H1 (cell line): ENCODE results near the gene MAGI2. TPM values are rescaled to one million over a fixed set of nuclear protein-coding genes. Genes with fewer than 3 reads are reported as not detected.

ENCODE experiments used
- CTCF ChIA-PET: fragments of 300-600 bp; sonication (Branson Sonifier 250); formaldehyde crosslinking; loops from one replicate; lab custom pipeline; 2021; ENCODE audit not compliant: partially characterized antibody; lab: Charles Lee
- POLR2A ChIA-PET: fragments of 300-600 bp; sonication (Branson Sonifier 250); formaldehyde crosslinking; loops from one replicate; lab custom pipeline; 2021; ENCODE audit warnings: inconsistent platforms; ENCODE audit not compliant: partially characterized antibody; lab: Charles Lee
- DNase-seq, 2 experiments: peaks; one replicate each; pipeline versions ENCODE4 v3.0.0 to v3.0.0-alpha.2; 2010 to 2022; ENCODE audit warnings: low spot score in 2 of 2, low read depth in 1 of 2, mixed read lengths in 1 of 2
- FAIRE-seq: peaks from 2 replicates; lab custom pipeline; 2011; peaks lifted over from hg19 to GRCh38; lab: Jason Lieb, UNC
- H2AFZ ChIP-seq: 2 replicates; pipeline ENCODE4 v1.8.1; 2012; ENCODE audit warnings: low read length, inconsistent platforms
- H2AK5ac ChIP-seq: 2 replicates; pipeline ENCODE4 v1.6.1; 2013; ENCODE audit warnings: low read depth, low read length
- H2BK120ac ChIP-seq: replicated peaks from 2 replicates; pipeline ENCODE3; 2013; ENCODE audit warnings: low read depth, low read length, inconsistent platforms
- H2BK12ac ChIP-seq: 2 replicates; pipeline ENCODE4 v1.6.1; 2013; ENCODE audit warnings: low read depth, low read length
- H2BK15ac ChIP-seq: 2 replicates; pipeline ENCODE4 v1.6.1; 2013; ENCODE audit warnings: low read length
- H2BK20ac ChIP-seq: 2 replicates; pipeline ENCODE4 v1.6.1; 2013; ENCODE audit warnings: low read length
- H2BK5ac ChIP-seq: 2 replicates; pipeline ENCODE4 v1.6.1; 2013; ENCODE audit warnings: low read depth, low read length
- H3K14ac ChIP-seq: 2 replicates; pipeline ENCODE4 v1.6.1; 2013; ENCODE audit warnings: inconsistent platforms; ENCODE audit not compliant: insufficient read length
- H3K18ac ChIP-seq: 2 replicates; pipeline ENCODE4 v1.6.1; 2013; ENCODE audit warnings: low read length; ENCODE audit errors: extremely low read depth
- H3K23ac ChIP-seq: 2 replicates; pipeline ENCODE4 v1.6.1; 2013; ENCODE audit warnings: inconsistent platforms; ENCODE audit not compliant: insufficient read length
- H3K23me2 ChIP-seq: 2 replicates; pipeline ENCODE4 v1.6.1; 2013; ENCODE audit warnings: low read depth, low read length
- H3K27ac ChIP-seq: 2 replicates; pipeline ENCODE4 v1.6.1; 2011; ENCODE audit warnings: low read depth, low read length, inconsistent platforms
- H3K27me3 ChIP-seq, 4 experiments: replicated peaks in 1 of 4; 1 replicate in 1 of 4; 2 replicates in 3 of 4; pipeline versions ENCODE4 v1.6.1 to v1.8.1; 2011 to 2013; ENCODE audit warnings: low read length in 3 of 4, mild to moderate bottlenecking in 3 of 4, inconsistent platforms in 2 of 4, mixed read lengths in 2 of 4, moderate library complexity in 1 of 4; ENCODE audit not compliant: control insufficient read depth in 3 of 4, insufficient read depth in 3 of 4; ENCODE audit errors: extremely low read depth in 1 of 4
- H3K36me3 ChIP-seq, 4 experiments: 2 replicates each; pipeline versions ENCODE4 v1.6.1 to v1.8.1; 2011 to 2013; ENCODE audit warnings: mild to moderate bottlenecking in 4 of 4, low read length in 3 of 4, moderate library complexity in 2 of 4, control low read depth in 1 of 4, inconsistent platforms in 1 of 4; ENCODE audit not compliant: insufficient read depth in 4 of 4, control insufficient read depth in 2 of 4
- H3K4ac ChIP-seq: replicated peaks from 2 replicates; pipeline ENCODE3; 2013; ENCODE audit warnings: low read length, low read depth, mixed read lengths, inconsistent platforms; ENCODE audit not compliant: insufficient read length
- H3K4me1 ChIP-seq, 4 experiments: replicated peaks in 1 of 4; 1 replicate in 1 of 4; 2 replicates in 3 of 4; pipeline versions ENCODE4 v1.6.1 to v1.8.1; 2011 to 2013; ENCODE audit warnings: low read length in 3 of 4, inconsistent platforms in 2 of 4, mixed read lengths in 1 of 4; ENCODE audit not compliant: insufficient read depth in 4 of 4, control insufficient read depth in 3 of 4
- H3K4me2 ChIP-seq, 2 experiments: 2 replicates each; pipeline versions ENCODE4 v1.6.1 to v1.8.1; 2011 to 2013; ENCODE audit warnings: low read depth in 2 of 2, low read length in 2 of 2, control low read depth in 1 of 2, inconsistent platforms in 1 of 2, mild to moderate bottlenecking in 1 of 2; ENCODE audit not compliant: insufficient read depth in 1 of 2
- H3K4me3 ChIP-seq, 4 experiments: fragments of 200-600, 300-600 bp in 1 of 4; sonication (generic), shearing (Covaris generic), sonication (Bioruptor Twin) in 1 of 4; 2 replicates each; pipeline versions ENCODE4 v1.5.1 to v1.8.1; 2011 to 2016; ENCODE audit warnings: low read length in 4 of 4, low read depth in 3 of 4, control low read depth in 2 of 4, inconsistent platforms in 2 of 4, mild to moderate bottlenecking in 2 of 4, mixed read lengths in 1 of 4, moderate library complexity in 1 of 4; ENCODE audit not compliant: insufficient read depth in 2 of 4; ENCODE audit errors: extremely low read depth in 1 of 4
- H3K56ac ChIP-seq: replicated peaks from 2 replicates; pipeline ENCODE3; 2013; ENCODE audit warnings: low read depth, mild to moderate bottlenecking, mixed read lengths, low read length, inconsistent platforms; ENCODE audit not compliant: insufficient read length
- H3K79me1 ChIP-seq: 2 replicates; pipeline ENCODE4 v1.6.1; 2013; ENCODE audit warnings: low read depth, low read length, control low read depth
- H3K79me2 ChIP-seq, 2 experiments: 2 replicates each; pipeline versions ENCODE4 v1.6.1 to v1.8.1; 2012 to 2013; ENCODE audit warnings: low read length in 2 of 2, mild to moderate bottlenecking in 2 of 2, inconsistent platforms in 1 of 2; ENCODE audit not compliant: insufficient read depth in 2 of 2, control insufficient read depth in 1 of 2
- H3K9ac ChIP-seq, 4 experiments: replicated peaks in 1 of 4; 1 replicate in 1 of 4; 2 replicates in 3 of 4; pipeline versions ENCODE4 v1.6.1 to v1.8.1; 2011 to 2013; ENCODE audit warnings: low read depth in 3 of 4, low read length in 3 of 4, control low read depth in 2 of 4, mild to moderate bottlenecking in 2 of 4, moderate library complexity in 2 of 4, inconsistent platforms in 1 of 4; ENCODE audit errors: extremely low read depth in 1 of 4
- H3K9me3 ChIP-seq, 2 experiments: 2 replicates each; pipeline versions ENCODE4 v1.6.1 to v1.8.1; 2012 to 2013; ENCODE audit warnings: mild to moderate bottlenecking in 2 of 2, moderate library complexity in 2 of 2, control low read depth in 1 of 2, inconsistent platforms in 1 of 2, low read depth in 1 of 2, low read length in 1 of 2, mixed read lengths in 1 of 2; ENCODE audit not compliant: insufficient read depth in 2 of 2
- H4K20me1 ChIP-seq, 2 experiments: replicated peaks in 1 of 2; 2 replicates each; pipeline versions ENCODE3 to v1.8.1; 2011 to 2013; ENCODE audit warnings: inconsistent platforms in 2 of 2, low read length in 2 of 2, mild to moderate bottlenecking in 1 of 2; ENCODE audit not compliant: insufficient read depth in 2 of 2, control insufficient read depth in 1 of 2
- H4K5ac ChIP-seq: 2 replicates; pipeline ENCODE4 v1.6.1; 2013; ENCODE audit warnings: low read length, low read depth, mixed read lengths, inconsistent platforms; ENCODE audit not compliant: insufficient read length
- H4K8ac ChIP-seq: 2 replicates; pipeline ENCODE4 v1.8.0; 2013; ENCODE audit warnings: mild to moderate bottlenecking, moderate library complexity, low read length, inconsistent platforms; ENCODE audit not compliant: insufficient read depth; ENCODE audit errors: extremely low read depth
- H4K91ac ChIP-seq: replicated peaks from 2 replicates; pipeline ENCODE3; 2013; ENCODE audit warnings: low read length, mixed read lengths, inconsistent platforms; ENCODE audit not compliant: insufficient read length
- ATF3 ChIP-seq: IDR thresholded peaks from 2 replicates; pipeline ENCODE4 v1.6.1; 2011; ENCODE audit warnings: low read depth, mild to moderate bottlenecking, low read length; ENCODE audit not compliant: insufficient read depth
- BCL11A ChIP-seq, 2 experiments: IDR thresholded peaks; one replicate each; pipeline ENCODE4 v1.6.1; 2011; ENCODE audit warnings: low read depth in 2 of 2, low read length in 2 of 2, mild to moderate bottlenecking in 2 of 2
- CBX8 ChIP-seq: fragments of 300-800, 300-1000 bp; sonication (generic); IDR thresholded peaks from 2 replicates; pipeline ENCODE4 v1.7.1; 2016; ENCODE audit warnings: low read depth, low read length, borderline replicate concordance
- EGR1 ChIP-seq: IDR thresholded peaks from 2 replicates; pipeline ENCODE4 v1.6.1; 2011; ENCODE audit warnings: low read depth, low read length, borderline replicate concordance
- EP300 ChIP-seq, 2 experiments: IDR thresholded peaks; 1 replicate in 1 of 2; 2 replicates in 1 of 2; pipeline ENCODE4 v1.6.1; 2011 to 2012; ENCODE audit warnings: low read depth in 2 of 2, low read length in 2 of 2, mild to moderate bottlenecking in 2 of 2, borderline replicate concordance in 1 of 2, inconsistent platforms in 1 of 2, moderate library complexity in 1 of 2
- EZH2 ChIP-seq: fragments of 200-600 bp; sonication (generic); IDR thresholded peaks from 2 replicates; pipeline ENCODE4 v1.7.1; 2012; ENCODE audit warnings: low read depth, mild to moderate bottlenecking, moderate library complexity, low read length, inconsistent platforms; ENCODE audit not compliant: severe bottlenecking
- JUND ChIP-seq: IDR thresholded peaks from 2 replicates; pipeline ENCODE4 v1.6.1; 2011; ENCODE audit warnings: mild to moderate bottlenecking, improper control_type of control experiment, low read length
- KDM1A ChIP-seq: fragments of 200-600, 300-600 bp; sonication (generic); IDR thresholded peaks from 2 replicates; pipeline ENCODE4 v1.7.1; 2016; ENCODE audit warnings: mild to moderate bottlenecking, low read length, borderline replicate concordance
- POU5F1 ChIP-seq: IDR thresholded peaks from 2 replicates; pipeline ENCODE4 v1.6.1; 2011; ENCODE audit warnings: low read depth, mild to moderate bottlenecking, low read length, moderate library complexity
- RAD21 ChIP-seq, 2 experiments: IDR thresholded peaks in 1 of 2; conservative IDR thresholded peaks in 1 of 2; 2 replicates each; pipeline ENCODE4 v1.6.1; 2011; ENCODE audit warnings: low read depth in 2 of 2, low read length in 2 of 2, improper control_type of control experiment in 1 of 2, inconsistent platforms in 1 of 2, mild to moderate bottlenecking in 1 of 2, moderate library complexity in 1 of 2
- RXRA ChIP-seq: IDR thresholded peaks from 2 replicates; pipeline ENCODE4 v1.6.1; 2011; ENCODE audit warnings: low read depth, mild to moderate bottlenecking, low read length, moderate library complexity; ENCODE audit not compliant: insufficient read depth
- SP2 ChIP-seq: IDR thresholded peaks from 2 replicates; pipeline ENCODE4 v1.6.1; 2012; ENCODE audit warnings: mild to moderate bottlenecking, low read length, inconsistent platforms
- TAF1 ChIP-seq: IDR thresholded peaks from 2 replicates; pipeline ENCODE4 v1.6.1; 2011; ENCODE audit warnings: mild to moderate bottlenecking, low read depth, low read length
- WGBS, 2 experiments: shearing (Covaris generic) in 1 of 2; methylation state at CpG; one replicate each; pipeline versions ENCODE4 v1.1.6 to v1.1.7; 2013 to 2015; ENCODE audit warnings: low lambda C conversion rate in 2 of 2, mixed read lengths in 2 of 2, inconsistent platforms in 1 of 2, low coverage in 1 of 2, missing lambda C conversion rate in 1 of 2; ENCODE audit not compliant: insufficient replicate concordance in 2 of 2, insufficient coverage in 1 of 2, insufficient read length in 1 of 2; ENCODE audit errors: extremely low coverage in 1 of 2, missing lambda C conversion rate in 1 of 2; 5-methylcytosine and 5-hydroxymethylcytosine counted together
- polyA plus RNA-seq, 7 experiments: library from polyadenylated mRNA; depleted of rRNA in 3 of 7; stranded (reverse) in 5 of 7; unstranded in 2 of 7; fragments of >200 nt in 5 of 7; fragments of 200-250 nt in 2 of 7; gene quantifications; 1 replicate in 5 of 7; 2 replicates in 1 of 7; 4 replicates in 1 of 7; pipeline versions ENCODE4 v1.2.1 to v1.2.3, GENCODE V29; 2011 to 2013; ENCODE audit warnings: missing spikeins in 2 of 7, mixed read lengths in 2 of 7
- total RNA-seq: library from RNA; stranded (reverse); fragmentation: NEBNext Ultra II Directional; extraction: Animal tissue kit (Norgen Biotek cat#: 25700); gene quantifications from 2 replicates; pipeline ENCODE4 v1.2.1, GENCODE V29; 2021
- TF ChIP-seq, protein P1 (sequence below): IDR thresholded peaks from 2 replicates; pipeline ENCODE4 v1.6.1; 2012; ENCODE audit warnings: inconsistent platforms

MAGI2 gene
- total and polyA plus RNA-seq, 2 of the 8 experiments (the other 6 are each of a cell fraction or from before 2014, with no cell fraction given), result 6.0 to 27.3 TPM

DNA sequence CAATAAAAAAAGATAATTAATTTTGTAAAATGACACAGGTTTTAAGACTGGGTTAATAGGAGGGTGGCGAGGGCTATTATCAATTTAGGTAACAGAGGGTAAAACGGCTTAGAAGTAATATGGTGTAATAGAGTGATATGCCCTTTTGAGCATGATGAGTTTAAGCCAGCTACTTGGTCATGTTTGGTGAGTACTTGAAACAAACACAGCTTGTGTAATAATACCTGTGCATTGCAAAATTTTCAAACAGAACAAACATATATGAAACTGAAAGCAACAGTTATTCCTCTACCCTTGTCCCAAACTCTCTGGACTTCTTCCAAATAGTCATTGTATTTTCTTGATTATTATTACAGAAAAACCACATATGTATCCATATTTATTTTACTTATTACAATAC is 241.7 kb downstream of the MAGI2 start:
- no peak overlapping the region for H4K8ac ChIP-seq
- peaks cover 0 to 3% (median 0%) of the 10 kb centered on the region in 4 experiments; a peak in 2 of 7 replicates for H3K4me1 ChIP-seq
- no peak overlapping the region for H3K4me3 ChIP-seq
- no peaks in the 10 kb centered on the region for H3K79me1 ChIP-seq
- no peak overlapping the region for H3K9ac ChIP-seq
- H2AFZ ChIP-seq, result no peak overlapping the region
- H2BK12ac ChIP-seq, result no peak overlapping the region
- no peak overlapping the region for H4K5ac ChIP-seq
- no peak overlapping the region for H2AK5ac ChIP-seq
- no peaks in the 10 kb centered on the region for H3K27me3 ChIP-seq
- no peak overlapping the region for H3K18ac ChIP-seq
- whole genome bisulfite sequencing, 2 experiments, result 98% methylated on average over 2 of the region's 2 CpGs; no CpG with 5 or more reads in 1 of the 2 experiments
- H3K36me3 ChIP-seq, result no peaks in the 10 kb centered on the region
- H2BK120ac ChIP-seq, result no peak overlapping the region
- no peak for DNase-seq
- no peak overlapping the region for H2BK20ac ChIP-seq
- H3K23ac ChIP-seq, result no peak overlapping the region
- no peaks in the 10 kb centered on the region for H4K20me1 ChIP-seq
- no peak for FAIRE-seq
- no peak overlapping the region for H2BK15ac ChIP-seq
- H3K56ac ChIP-seq, result no peak overlapping the region
- no peak overlapping the region for H3K4ac ChIP-seq
- CTCF ChIA-PET, result no interaction called here
- H3K14ac ChIP-seq, result no peak overlapping the region
- H3K23me2 ChIP-seq, result no peaks in the 10 kb centered on the region
- no peak overlapping the region for H2BK5ac ChIP-seq
- no peaks in the 10 kb centered on the region for H3K79me2 ChIP-seq
- no peak overlapping the region for H3K27ac ChIP-seq
- POLR2A ChIA-PET, result no interaction called here
- H4K91ac ChIP-seq, result no peak overlapping the region
- H3K4me2 ChIP-seq, result no peak overlapping the region
- no peaks in the 10 kb centered on the region for H3K9me3 ChIP-seq
- TF ChIP-seq RXRA (no peak), SP2 (no peak), CBX8 (no peak), JUND (no peak), RAD21 (IDR thresholded peaks at IDR 0.05 in 1 of 2, conservative IDR thresholded peaks at IDR 0.05 in 1 of 2; ENCODE audit: low read depth in 2 of 2, low read length in 2 of 2) (no peak), ATF3 (no peak), POU5F1 (no peak), EZH2 (no peak), TAF1 (no peak), EP300 (IDR thresholded peaks at IDR 0.05; ENCODE audit: borderline replicate concordance in 1 of 2, low read depth in 2 of 2, low read length in 2 of 2) (no peak), KDM1A (no peak), BCL11A (IDR thresholded peaks at IDR 0.05; ENCODE audit: low read depth in 2 of 2, low read length in 2 of 2) (no peak), EGR1 (no peak)
- TF ChIP-seq, protein P1, sequence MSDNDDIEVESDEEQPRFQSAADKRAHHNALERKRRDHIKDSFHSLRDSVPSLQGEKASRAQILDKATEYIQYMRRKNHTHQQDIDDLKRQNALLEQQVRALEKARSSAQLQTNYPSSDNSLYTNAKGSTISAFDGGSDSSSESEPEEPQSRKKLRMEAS, result no peak
